Esophagus muscularis mucosa (tissue), 4 donors: ENCODE measurements around the gene CXCR4. TPM values are rescaled to one million over a fixed set of nuclear protein-coding genes. Genes with fewer than 3 reads are reported as not detected.

Experiments used
- DNase-seq: peaks from one replicate; pipeline ENCODE4 v3.0.0-alpha.2; 2017; ENCODE audit errors: extremely low spot score
- H3K27ac ChIP-seq, 4 donors: fragments of 200-600 bp; sonication (generic); replicated peaks in 1 of 4; 1 replicate in 3 of 4; 2 replicates in 1 of 4; pipeline ENCODE4 v1.5.1; 2016 to 2019; ENCODE audit warnings: mild to moderate bottlenecking in 1 of 4
- H3K27me3 ChIP-seq, 4 donors: fragments of 200-600 bp; sonication (generic); one replicate each; pipeline versions ENCODE4 v1.5.1 to v1.6.0; 2016 to 2019
- H3K36me3 ChIP-seq, 4 donors: fragments of 200-600 bp; sonication (generic); one replicate each; pipeline ENCODE4 v1.5.1; 2016 to 2019
- H3K4me1 ChIP-seq, 4 donors: fragments of 200-600 bp; sonication (generic); one replicate each; pipeline ENCODE4 v1.5.1; 2016 to 2019
- H3K4me3 ChIP-seq, 4 donors: fragments of 200-600 bp; sonication (generic); 1 replicate in 2 of 4; 2 replicates in 2 of 4; pipeline ENCODE4 v1.5.1; 2016 to 2019; ENCODE audit warnings: mild to moderate bottlenecking in 4 of 4, moderate library complexity in 1 of 4
- H3K9me3 ChIP-seq, 4 donors: fragments of 200-600 bp; sonication (generic); 1 replicate in 3 of 4; 2 replicates in 1 of 4; pipeline ENCODE4 v1.5.1; 2016 to 2019
- CTCF ChIP-seq, 3 experiments: fragments of 200-600 bp in 2 of 3; fragments of 450-650 bp in 1 of 3; sonication (generic) in 2 of 3; IDR thresholded peaks; one replicate each; pipeline ENCODE4 v1.5.1; 2017 to 2019; ENCODE audit warnings: antibody characterized with exemption in 3 of 3, mild to moderate bottlenecking in 2 of 3, moderate library complexity in 1 of 3
- EP300 ChIP-seq: sonication (generic); formaldehyde crosslinking; IDR thresholded peaks from one replicate; pipeline ENCODE4 v1.6.1; 2017; ENCODE audit warnings: antibody characterized with exemption
- POLR2A ChIP-seq: fragments of 450-650 bp; IDR thresholded peaks from one replicate; pipeline ENCODE4 v1.6.1; 2017; ENCODE audit warnings: antibody characterized with exemption, moderate library complexity, mild to moderate bottlenecking, low read depth
- POLR2AphosphoS5 ChIP-seq, 2 donors: sonication (generic); formaldehyde crosslinking; IDR thresholded peaks; one replicate each; pipeline ENCODE4 v1.6.1; 2017; ENCODE audit warnings: antibody characterized with exemption in 2 of 2
- WGBS: methylation state at CpG from one replicate; pipeline ENCODE4 v1.1.5; 2018; 5-methylcytosine and 5-hydroxymethylcytosine counted together
- intact Hi-C: fragments of 100-400 bp; cut with DNase I; formaldehyde crosslinking; loops from one replicate; pipeline ENCODE4 v1.15.1; 2023
- total RNA-seq, 4 donors: library from RNA; depleted of rRNA; stranded (reverse); fragments of >200 nt; gene quantifications; one replicate each; pipeline versions ENCODE4 v1.1.0 to v1.2.1, GENCODE V29; 2016

CXCR4 gene
- total RNA-seq, 4 donors from 2014 or later: 4.2 to 11.8 (median 5.6) TPM

GRCh38 chr2:136107051-136108033, 10.6 kb downstream of the CXCR4 start:
- peaks cover 0 to 6% (median 3%) of the 10 kb centered on the region in 4 donors for H3K4me1 ChIP-seq
- no peak overlapping the region for H3K4me3 ChIP-seq
- no peak for DNase-seq
- H3K9me3 ChIP-seq: no peaks in the 10 kb centered on the region
- no peaks in the 10 kb centered on the region for H3K27me3 ChIP-seq
- 87% methylated on average over 6 of the region's 6 CpGs for WGBS
- H3K36me3 ChIP-seq: no peaks in the 10 kb centered on the region
- intact Hi-C loops: no loop called here
- TF ChIP-seq POLR2AphosphoS5 (IDR thresholded peaks at IDR 0.05): no peak
- TF ChIP-seq POLR2A: no peak
- no peak for TF ChIP-seq EP300
- TF ChIP-seq CTCF (IDR thresholded peaks at IDR 0.05): no peak
- no peak overlapping the region for H3K27ac ChIP-seq

- H3K27me3 ChIP-seq: no peaks in the 10 kb centered on the region
- no peak for TF ChIP-seq EP300
- no peak for TF ChIP-seq CTCF (IDR thresholded peaks at IDR 0.05)
- TF ChIP-seq POLR2A: no peak
- no peak for TF ChIP-seq POLR2AphosphoS5 (IDR thresholded peaks at IDR 0.05)
- H3K27ac ChIP-seq: no peak overlapping the region
- no peaks in the 10 kb centered on the region for H3K4me1 ChIP-seq
- DNase-seq: no peak
- intact Hi-C loops: no loop called here
- no peaks in the 10 kb centered on the region for H3K36me3 ChIP-seq
- 90% methylated on average over 7 of the region's 7 CpGs for WGBS
- H3K9me3 ChIP-seq: no peaks in the 10 kb centered on the region
- no peak overlapping the region for H3K4me3 ChIP-seq
These were observed 11.4 kb downstream of the CXCR4 start for GRCh38 chr2:136106505-136106904.

GRCh38 chr2:136104977-136105376, 13.0 kb downstream of the CXCR4 start:
- Histone ChIP-seq H3K27ac (no peak overlapping the region), H3K4me3 (no peak overlapping the region), H3K4me1 (no peaks in the 10 kb centered on the region), H3K36me3 (no peaks in the 10 kb centered on the region), H3K9me3 (no peaks in the 10 kb centered on the region), H3K27me3 (no peaks in the 10 kb centered on the region)
- intact Hi-C loops: no loop called here
- WGBS: 92% methylated on average over 3 of the region's 3 CpGs
- TF ChIP-seq EP300 (no peak), CTCF (IDR thresholded peaks at IDR 0.05) (no peak), POLR2AphosphoS5 (IDR thresholded peaks at IDR 0.05) (no peak), POLR2A (no peak)
- no peak for DNase-seq

- no peaks in the 10 kb centered on the region for H3K27me3 ChIP-seq
- H3K27ac ChIP-seq: no peak overlapping the region
- intact Hi-C loops: no loop called here
- no peak overlapping the region for H3K4me3 ChIP-seq
- 94% methylated on average over 2 of the region's 2 CpGs for WGBS
- H3K9me3 ChIP-seq: no peaks in the 10 kb centered on the region
- no peak for DNase-seq
- TF ChIP-seq EP300 (no peak), POLR2A (no peak), CTCF (IDR thresholded peaks at IDR 0.05) (no peak), POLR2AphosphoS5 (IDR thresholded peaks at IDR 0.05) (no peak)
- no peaks in the 10 kb centered on the region for H3K36me3 ChIP-seq
- H3K4me1 ChIP-seq: no peaks in the 10 kb centered on the region
These were observed 16.9 kb downstream of the CXCR4 start for GRCh38 chr2:136101042-136101441.
